Measurements from ENCODE around the gene CRIP3.
"Not testable (repeated sequence)": the region's sequence is repeated elsewhere in the genome, so short reads cannot be mapped to it uniquely, and the experiment has no call there.

CRIP3 gene

GRCh38 chr6:43308101-43308989, at the start of gene CRIP3:
Gene CRIP3 (minus strand): TSS chr6:43308826. CDS start chr6:43308792, 34 bp downstream.
- intact Hi-C loops (cut with DNase I) = no loop called here
- peak in 7 of 10 donors; percentile 33 to 94 (median 53) for DNase-seq

- no peak for DNase-seq
- intact Hi-C loops (cut with DNase I) = no loop called here
Observed at GRCh38 chr6:43355862-43356590, 47.4 kb upstream of the CRIP3 start.

GRCh38 chr6:43351951-43352350, 43.3 kb upstream of the CRIP3 start:
- intact Hi-C loops (cut with DNase I); DNase-seq: not testable (repeated sequence)

- intact Hi-C loops (cut with DNase I) = no loop called here
- no peak for DNase-seq
Observed at GRCh38 chr6:43347444-43347843, 38.8 kb upstream of the CRIP3 start.

- DNase-seq = no peak
- intact Hi-C loops (cut with DNase I) = no loop called here
Observed at GRCh38 chr6:43347021-43347420, 38.4 kb upstream of the CRIP3 start.

- peak in 1 of 10 donors; percentile 56 for DNase-seq
- intact Hi-C loops (cut with DNase I) = not testable (repeated sequence)
Observed at GRCh38 chr6:43346243-43346642, 37.6 kb upstream of the CRIP3 start.

- intact Hi-C loops (cut with DNase I) = no loop called here
Observed at GRCh38 chr6:43339168-43339567, 30.5 kb upstream of the CRIP3 start.

GRCh38 chr6:43338243-43338642, 29.6 kb upstream of the CRIP3 start:
- intact Hi-C loops (cut with DNase I) = no loop called here
- no peak for DNase-seq

More at GRCh38 chr6:43339168-43339567, 30.5 kb upstream of the CRIP3 start:
- DNase-seq = no peak

- intact Hi-C loops (cut with DNase I) = no loop called here
- DNase-seq = no peak
Observed at GRCh38 chr6:43336382-43336781, 27.8 kb upstream of the CRIP3 start.

- intact Hi-C loops (cut with DNase I) = no loop called here
- no peak for DNase-seq
Observed at GRCh38 chr6:43335469-43335868, 26.8 kb upstream of the CRIP3 start.

GRCh38 chr6:43334466-43335095, 26.0 kb upstream of the CRIP3 start:
- intact Hi-C loops (cut with DNase I) = no loop called here
- DNase-seq = no peak

GRCh38 chr6:43331891-43332290, 23.3 kb upstream of the CRIP3 start:
- intact Hi-C loops (cut with DNase I) = no loop called here
- no peak for DNase-seq

- intact Hi-C loops (cut with DNase I) = no loop called here
- DNase-seq = no peak
Observed at GRCh38 chr6:43331470-43331869, 22.8 kb upstream of the CRIP3 start.

- DNase-seq = no peak
- intact Hi-C loops (cut with DNase I) = no loop called here
Observed at GRCh38 chr6:43328528-43328927, 19.9 kb upstream of the CRIP3 start.

GRCh38 chr6:43325876-43326275, 17.2 kb upstream of the CRIP3 start:
- intact Hi-C loops (cut with DNase I) = no loop called here
- no peak for DNase-seq

GRCh38 chr6:43318011-43318410, 9.4 kb upstream of the CRIP3 start:
- no peak for DNase-seq
- intact Hi-C loops (cut with DNase I) = no loop called here

- intact Hi-C loops (cut with DNase I) = no loop called here
- no peak for DNase-seq
Observed at GRCh38 chr6:43313813-43314212, 5.2 kb upstream of the CRIP3 start.

GRCh38 chr6:43311666-43312065, 3.0 kb upstream of the CRIP3 start:
- intact Hi-C loops (cut with DNase I) = no loop called here
- no peak for DNase-seq

- intact Hi-C loops (cut with DNase I) = no loop called here
- DNase-seq = no peak
Observed at GRCh38 chr6:43310624-43311023, 2.0 kb upstream of the CRIP3 start.

- intact Hi-C loops (cut with DNase I) = no loop called here
- DNase-seq = no peak
Observed at GRCh38 chr6:43310134-43310533, 1.5 kb upstream of the CRIP3 start.

GRCh38 chr6:43308990-43309477, 408 bp upstream of the CRIP3 start:
- DNase-seq = no peak
- intact Hi-C loops (cut with DNase I) = no loop called here
